ENCODE measurements around the gene TEKT5. TPM values are rescaled to one million over a fixed set of nuclear protein-coding genes. Genes with fewer than 3 reads are reported as not detected.

The TEKT5 gene
- total RNA-seq, 1 donor from 2014 or later = 0.07 TPM

DNA sequence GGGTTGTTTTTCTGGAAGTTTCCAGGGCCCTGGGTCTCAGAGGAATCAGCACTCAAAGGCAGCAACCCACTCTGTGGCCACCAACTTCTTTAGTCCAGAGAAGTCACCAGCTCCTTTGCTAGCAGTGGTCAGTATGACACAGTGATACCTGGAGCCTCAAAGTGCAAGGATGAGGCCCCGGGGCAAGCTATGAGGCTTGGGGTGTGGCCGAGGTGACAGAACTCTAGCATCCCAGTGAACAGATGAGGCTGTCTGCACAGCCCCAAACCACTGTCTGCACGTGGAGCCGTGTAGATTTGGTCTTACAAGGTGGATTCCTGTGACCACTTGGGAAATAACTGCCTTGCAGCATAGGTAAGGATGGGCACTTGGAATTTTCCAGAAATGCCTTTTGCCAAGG lies 24.9 kb downstream of the TEKT5 start:
- TF ChIP-seq EZH2phosphoT487 (IDR thresholded peaks at IDR 0.05) (no peak), CTCF (IDR thresholded peaks at IDR 0.05) (no peak), EZH2 (IDR thresholded peaks at IDR 0.05) (no peak)
- Mint-ChIP-seq H3K4me1 (no peaks in the 10 kb centered on the region), H3K36me3 (no peaks in the 10 kb centered on the region), H3K27me3 (ENCODE audit: insufficient read depth, low read depth) (no peaks in the 10 kb centered on the region), H3K4me3 (no peak overlapping the region), H3K27ac (no peak overlapping the region), H3K9me3 (no peaks in the 10 kb centered on the region)
- H3K79me2 ChIP-seq (ENCODE audit: low read depth) = no peaks in the 10 kb centered on the region
- no peak overlapping the region for H3K9ac ChIP-seq
- H3K27me3 ChIP-seq = no peaks in the 10 kb centered on the region
- no peaks in the 10 kb centered on the region for H3K36me3 ChIP-seq
- H3K4me3 ChIP-seq = no peak overlapping the region
- H3K4me2 ChIP-seq = no peak overlapping the region
- H3K4me1 ChIP-seq = peaks cover 3% of the 10 kb centered on the region
- H3F3A ChIP-seq (ENCODE audit: low read depth) = no peaks in the 10 kb centered on the region
- no peak for DNase-seq (ENCODE audit: low spot score)
- H4K20me1 ChIP-seq (ENCODE audit: low read depth) = no peaks in the 10 kb centered on the region
- no peak overlapping the region for H2AFZ ChIP-seq (replicated peaks)
- no peak overlapping the region for H3K27ac ChIP-seq
- no peaks in the 10 kb centered on the region for H3K9me3 ChIP-seq (ENCODE audit: low read depth)

DNA sequence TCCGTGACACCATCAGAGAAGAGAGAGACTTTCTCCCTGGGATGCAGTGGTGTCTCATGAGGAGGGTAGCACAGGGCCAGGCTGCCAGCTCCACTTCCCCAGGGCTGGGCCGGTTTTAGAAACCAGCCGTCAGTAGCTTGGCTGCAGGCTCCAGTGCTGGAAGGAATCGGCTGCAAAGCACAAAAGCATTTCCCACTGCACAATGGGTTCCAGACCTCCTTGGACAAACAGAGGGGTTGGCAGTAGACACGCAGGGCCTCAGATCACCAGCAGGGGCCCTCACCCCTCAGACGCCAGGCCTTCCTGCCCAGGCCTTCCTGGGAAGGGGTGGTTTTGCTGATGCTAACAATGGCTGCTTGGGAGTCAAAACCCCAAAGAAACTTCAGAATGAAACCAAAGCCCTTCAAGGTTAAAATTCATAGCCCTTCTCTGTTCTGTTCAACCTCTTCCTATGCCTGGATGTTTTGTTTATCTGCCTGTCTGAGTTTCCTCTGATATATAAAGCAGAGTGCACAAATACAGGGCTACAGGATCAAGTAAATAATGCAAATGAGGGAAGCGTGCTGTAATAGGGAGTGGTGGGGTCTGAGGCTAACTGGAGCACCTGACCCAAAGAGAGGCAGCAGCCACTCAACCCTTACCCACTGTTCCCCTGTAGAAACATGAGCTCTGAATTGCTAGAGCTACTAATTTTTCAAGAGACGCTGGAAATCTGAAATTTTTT lies 26.2 kb downstream of the TEKT5 start:
- H3K4me2 ChIP-seq = no peak overlapping the region
- no peak overlapping the region for H3K4me3 ChIP-seq
- peaks cover 3% of the 10 kb centered on the region for H3K4me1 ChIP-seq
- no peaks in the 10 kb centered on the region for H3K9me3 ChIP-seq (ENCODE audit: low read depth)
- H2AFZ ChIP-seq (replicated peaks) = peak overlapping the region; percentile 93
- peak; percentile 76 for DNase-seq (ENCODE audit: low spot score)
- TF ChIP-seq EZH2phosphoT487 (IDR thresholded peaks at IDR 0.05) = no peak
- TF ChIP-seq EZH2 (IDR thresholded peaks at IDR 0.05) = no peak
- TF ChIP-seq CTCF (IDR thresholded peaks at IDR 0.05) = peak; percentile 65
- no peaks in the 10 kb centered on the region for H3F3A ChIP-seq (ENCODE audit: low read depth)
- Mint-ChIP-seq H3K9me3 (no peaks in the 10 kb centered on the region), H3K27ac (no peak overlapping the region), H3K36me3 (no peaks in the 10 kb centered on the region), H3K27me3 (ENCODE audit: insufficient read depth, low read depth) (peaks cover 5% of the 10 kb centered on the region), H3K4me3 (no peak overlapping the region), H3K4me1 (no peaks in the 10 kb centered on the region)
- no peaks in the 10 kb centered on the region for H3K27me3 ChIP-seq
- no peaks in the 10 kb centered on the region for H3K79me2 ChIP-seq (ENCODE audit: low read depth)
- no peaks in the 10 kb centered on the region for H4K20me1 ChIP-seq (ENCODE audit: low read depth)
- no peak overlapping the region for H3K9ac ChIP-seq
- H3K27ac ChIP-seq = no peak overlapping the region
- H3K36me3 ChIP-seq = no peaks in the 10 kb centered on the region

GRCh38 chr16:10667239-10667638 lies 27.5 kb downstream of the TEKT5 start:
- no peaks in the 10 kb centered on the region for H3K36me3 ChIP-seq
- no peaks in the 10 kb centered on the region for H3K9me3 Mint-ChIP-seq
- TF ChIP-seq EZH2phosphoT487 (IDR thresholded peaks at IDR 0.05) (no peak), CTCF (IDR thresholded peaks at IDR 0.05) (no peak), EZH2 (IDR thresholded peaks at IDR 0.05) (no peak)
- no peak overlapping the region for H3K27ac ChIP-seq
- H3K4me1 ChIP-seq = peaks cover 3% of the 10 kb centered on the region
- H3K9ac ChIP-seq = no peak overlapping the region
- H3K27me3 ChIP-seq = no peaks in the 10 kb centered on the region
- H3K4me3 Mint-ChIP-seq = no peak overlapping the region
- peak overlapping the region; percentile 26 for H2AFZ ChIP-seq (replicated peaks)
- H3K4me2 ChIP-seq = no peak overlapping the region
- no peaks in the 10 kb centered on the region for H3K79me2 ChIP-seq (ENCODE audit: low read depth)
- DNase-seq (ENCODE audit: low spot score) = no peak
- H3F3A ChIP-seq (ENCODE audit: low read depth) = no peaks in the 10 kb centered on the region
- no peak overlapping the region for H3K27ac Mint-ChIP-seq
- H3K9me3 ChIP-seq (ENCODE audit: low read depth) = no peaks in the 10 kb centered on the region
- no peaks in the 10 kb centered on the region for H4K20me1 ChIP-seq (ENCODE audit: low read depth)
- H3K36me3 Mint-ChIP-seq = no peaks in the 10 kb centered on the region
- no peak overlapping the region for H3K4me3 ChIP-seq
- no peaks in the 10 kb centered on the region for H3K4me1 Mint-ChIP-seq
- H3K27me3 Mint-ChIP-seq (ENCODE audit: insufficient read depth, low read depth) = peaks cover 7% of the 10 kb centered on the region
